K562 (cell line): ENCODE results near the gene ALG14. TPM values are rescaled to one million over a fixed set of nuclear protein-coding genes. Genes with fewer than 3 reads are reported as not detected.

Experiments used
- CHD1 ChIP-seq: fragments of 200-600 bp; sonication (generic); IDR thresholded peaks from one replicate; pipeline ENCODE4 v1.6.1; 2012; ENCODE audit warnings: mild to moderate bottlenecking, moderate library complexity, low read length, inconsistent platforms
- CTBP1 ChIP-seq: fragments of 450-650 bp; IDR thresholded peaks from 2 replicates; pipeline ENCODE4 v1.6.1; 2016; ENCODE audit warnings: borderline replicate concordance
- GABPB2 ChIP-seq: fragments of 250-450 bp; sonication (Bioruptor Pico); conservative IDR thresholded peaks from 2 replicates; pipeline ENCODE4 v1.5.1; 2021; ENCODE audit warnings: mild to moderate bottlenecking
- KDM5B ChIP-seq: fragments of 200-600 bp; sonication (generic); IDR thresholded peaks from 2 replicates; pipeline ENCODE4 v1.6.1; 2012; ENCODE audit warnings: low read depth, mild to moderate bottlenecking, moderate library complexity, low read length, control low read depth, inconsistent platforms; ENCODE audit not compliant: insufficient replicate concordance
- NCOA4 ChIP-seq: fragments of 450-650 bp; IDR thresholded peaks from 2 replicates; pipeline ENCODE4 v1.6.1; 2018; ENCODE audit warnings: mild to moderate bottlenecking; ENCODE audit not compliant: partially characterized antibody
- POLR3G ChIP-seq: IDR thresholded peaks from 2 replicates; pipeline ENCODE4 v1.6.1; 2011; ENCODE audit not compliant: insufficient read length, insufficient replicate concordance; ENCODE audit errors: extremely low read depth
- REST ChIP-seq, 2 experiments: fragments of 450-650 bp; formaldehyde crosslinking in 1 of 2; IDR thresholded peaks; 2 replicates each; pipeline versions ENCODE4 v1.4.0 to v1.6.1; 2014 to 2020; ENCODE audit warnings: mild to moderate bottlenecking in 2 of 2, borderline replicate concordance in 1 of 2, low read depth in 1 of 2
- STAG1 ChIP-seq: sonication (generic); formaldehyde crosslinking; IDR thresholded peaks from 2 replicates; pipeline ENCODE4 v1.5.0; 2020; ENCODE audit warnings: missing genetic modification reagents, borderline replicate concordance
- ZFX ChIP-seq: sonication (generic); formaldehyde crosslinking; IDR thresholded peaks from 2 replicates; pipeline ENCODE4 v1.8.0; 2022; ENCODE audit warnings: mild to moderate bottlenecking, missing genetic modification reagents, moderate library complexity
- polyA plus RNA-seq, 8 experiments: library from polyadenylated mRNA; depleted of rRNA in 4 of 8; stranded (reverse) in 5 of 8; unstranded in 3 of 8; fragments of >200 nt; fragmentation: Nextera tagmentation in 2 of 8; fragmentation: Illumina TruSeq in 1 of 8; extraction: Ambion mirVana in 2 of 8; extraction: Trizol in 1 of 8; gene quantifications; 2 replicates each; pipeline versions ENCODE4 v1.2.1 to v1.2.3, GENCODE V29; 2011 to 2014; ENCODE audit warnings: inconsistent platforms in 1 of 8, missing spikeins in 1 of 8
- total RNA-seq, 7 experiments: library from RNA; depleted of rRNA in 6 of 7; stranded (reverse); fragments of >200 nt in 6 of 7; fragmentation: Illumina TruSeq in 2 of 7; extraction: Trizol in 2 of 7; gene quantifications; 2 replicates each; pipeline versions ENCODE4 v1.2.1 to v1.2.3, GENCODE V29; 2011 to 2021; ENCODE audit warnings: low replicate concordance in 1 of 7
- TF ChIP-seq, protein P1 (sequence below): fragments of 450-650 bp; IDR thresholded peaks from 2 replicates; pipeline ENCODE4 v1.6.1; 2016; ENCODE audit warnings: low read depth

Gene ALG14
- total and polyA plus RNA-seq, 9 of the 15 experiments (the other 6 are each of a cell fraction or from before 2014, with no cell fraction given), result 2.8 to 16.2 (median 4.9) TPM

DNA sequence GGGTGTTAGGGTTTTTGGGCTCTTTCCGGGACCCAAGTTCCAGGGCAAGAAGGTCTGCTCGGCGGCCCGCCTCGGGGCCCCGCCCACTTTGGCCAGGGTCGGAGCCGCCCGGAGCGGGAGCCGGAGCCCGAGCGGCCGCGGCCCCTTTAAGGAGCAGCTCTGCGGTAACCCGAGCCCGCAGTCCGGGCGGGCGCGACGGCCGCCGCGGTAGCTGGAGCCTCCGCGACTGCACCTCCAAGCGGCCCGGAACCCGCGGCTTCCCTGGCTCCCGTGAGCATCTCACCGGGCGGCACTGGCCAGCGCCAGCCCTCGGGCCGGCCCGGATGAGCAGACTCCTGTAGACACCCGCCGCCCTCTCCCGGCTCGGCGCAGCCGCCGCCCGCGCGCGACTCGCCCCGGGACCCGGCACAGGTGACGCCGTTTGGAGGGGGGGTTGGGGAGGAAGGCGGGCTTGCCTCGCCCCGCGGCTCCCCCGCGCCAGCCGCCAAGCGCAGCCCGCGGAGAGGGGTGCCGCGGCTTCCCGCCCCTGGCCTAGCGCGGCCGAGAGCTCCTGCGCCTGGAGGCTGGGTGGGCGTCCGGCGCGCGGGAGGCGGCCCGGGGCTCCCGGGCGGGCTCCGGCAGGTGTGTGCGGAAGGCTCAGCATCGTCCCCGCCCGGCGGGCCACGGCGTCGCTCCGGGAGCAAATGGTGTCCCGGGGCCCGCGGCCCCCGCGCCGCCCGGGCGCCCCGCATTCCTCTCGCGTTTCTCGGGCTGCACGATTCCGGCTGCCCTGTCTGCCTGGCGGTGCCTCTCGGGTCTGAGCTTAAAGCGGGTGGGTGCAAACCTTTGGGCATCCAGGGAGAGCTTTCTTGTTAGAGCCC lies 44.7 kb upstream of the ALG14 start, which contains the start of gene TLCD4 (continued):
- TF ChIP-seq REST (IDR thresholded peaks at IDR 0.05; ENCODE audit: borderline replicate concordance) (peak; percentile 24; the same call in 1 of the 2 replicates), REST (CRISPR knock-in tag; IDR thresholded peaks at IDR 0.05; ENCODE audit: low read depth) (no peak), ZFX (CRISPR knock-in tag) (peak; percentile 57), KDM5B (peak; percentile 29), POLR3G (no peak), CTBP1 (peak; percentile 56; the same call in 1 of the 2 replicates), GABPB2 (no peak), STAG1 (CRISPR knock-in tag) (no peak), NCOA4 (no peak), CHD1 (peak; percentile 55)
- TF ChIP-seq, protein P1, sequence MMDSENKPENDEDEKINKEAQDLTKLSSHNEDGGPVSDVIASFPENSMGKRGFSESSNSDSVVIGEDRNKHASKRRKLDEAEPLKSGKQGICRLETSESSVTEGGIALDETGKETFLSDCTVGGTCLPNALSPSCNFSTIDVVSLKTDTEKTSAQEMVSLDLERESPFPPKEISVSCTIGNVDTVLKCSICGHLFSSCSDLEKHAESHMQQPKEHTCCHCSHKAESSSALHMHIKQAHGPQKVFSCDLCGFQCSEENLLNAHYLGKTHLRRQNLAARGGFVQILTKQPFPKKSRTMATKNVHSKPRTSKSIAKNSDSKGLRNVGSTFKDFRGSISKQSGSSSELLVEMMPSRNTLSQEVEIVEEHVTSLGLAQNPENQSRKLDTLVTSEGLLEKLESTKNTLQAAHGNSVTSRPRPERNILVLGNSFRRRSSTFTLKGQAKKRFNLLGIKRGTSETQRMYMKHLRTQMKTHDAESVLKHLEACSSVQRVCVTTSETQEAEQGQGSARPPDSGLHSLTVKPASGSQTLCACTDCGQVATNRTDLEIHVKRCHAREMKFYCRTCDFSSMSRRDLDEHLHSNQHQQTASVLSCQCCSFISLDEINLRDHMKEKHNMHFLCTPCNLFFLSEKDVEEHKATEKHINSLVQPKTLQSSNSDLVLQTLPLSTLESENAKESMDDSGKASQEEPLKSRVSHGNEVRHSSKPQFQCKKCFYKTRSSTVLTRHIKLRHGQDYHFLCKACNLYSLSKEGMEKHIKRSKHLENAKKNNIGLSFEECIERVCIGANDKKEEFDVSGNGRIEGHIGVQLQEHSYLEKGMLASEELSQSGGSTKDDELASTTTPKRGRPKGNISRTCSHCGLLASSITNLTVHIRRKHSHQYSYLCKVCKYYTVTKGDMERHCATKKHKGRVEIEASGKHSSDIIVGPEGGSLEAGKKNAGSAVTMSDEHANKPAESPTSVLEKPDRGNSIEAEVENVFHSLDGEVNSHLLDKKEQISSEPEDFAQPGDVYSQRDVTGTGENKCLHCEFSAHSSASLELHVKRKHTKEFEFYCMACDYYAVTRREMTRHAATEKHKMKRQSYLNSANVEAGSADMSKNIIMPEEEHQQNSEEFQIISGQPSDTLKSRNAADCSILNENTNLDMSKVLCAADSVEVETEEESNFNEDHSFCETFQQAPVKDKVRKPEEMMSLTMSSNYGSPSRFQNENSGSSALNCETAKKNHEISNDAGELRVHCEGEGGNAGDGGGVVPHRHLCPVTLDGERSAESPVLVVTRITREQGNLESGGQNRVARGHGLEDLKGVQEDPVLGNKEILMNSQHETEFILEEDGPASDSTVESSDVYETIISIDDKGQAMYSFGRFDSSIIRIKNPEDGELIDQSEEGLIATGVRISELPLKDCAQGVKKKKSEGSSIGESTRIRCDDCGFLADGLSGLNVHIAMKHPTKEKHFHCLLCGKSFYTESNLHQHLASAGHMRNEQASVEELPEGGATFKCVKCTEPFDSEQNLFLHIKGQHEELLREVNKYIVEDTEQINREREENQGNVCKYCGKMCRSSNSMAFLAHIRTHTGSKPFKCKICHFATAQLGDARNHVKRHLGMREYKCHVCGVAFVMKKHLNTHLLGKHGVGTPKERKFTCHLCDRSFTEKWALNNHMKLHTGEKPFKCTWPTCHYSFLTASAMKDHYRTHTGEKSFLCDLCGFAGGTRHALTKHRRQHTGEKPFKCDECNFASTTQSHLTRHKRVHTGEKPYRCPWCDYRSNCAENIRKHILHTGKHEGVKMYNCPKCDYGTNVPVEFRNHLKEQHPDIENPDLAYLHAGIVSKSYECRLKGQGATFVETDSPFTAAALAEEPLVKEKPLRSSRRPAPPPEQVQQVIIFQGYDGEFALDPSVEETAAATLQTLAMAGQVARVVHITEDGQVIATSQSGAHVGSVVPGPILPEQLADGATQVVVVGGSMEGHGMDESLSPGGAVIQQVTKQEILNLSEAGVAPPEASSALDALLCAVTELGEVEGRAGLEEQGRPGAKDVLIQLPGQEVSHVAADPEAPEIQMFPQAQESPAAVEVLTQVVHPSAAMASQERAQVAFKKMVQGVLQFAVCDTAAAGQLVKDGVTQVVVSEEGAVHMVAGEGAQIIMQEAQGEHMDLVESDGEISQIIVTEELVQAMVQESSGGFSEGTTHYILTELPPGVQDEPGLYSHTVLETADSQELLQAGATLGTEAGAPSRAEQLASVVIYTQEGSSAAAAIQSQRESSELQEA, result no peak
